MM.1S (cell line): ENCODE data around the gene CLTA.

Experiments used
- DNase-seq: peaks from one replicate; pipeline ENCODE4 v3.0.0-alpha.2; 2015
- H2AFZ ChIP-seq: fragments of 300-600 bp; sonication (generic); 2 replicates; pipeline ENCODE4 v1.6.0; 2016; ENCODE audit warnings: antibody characterized with exemption, low read length
- H3F3A ChIP-seq: fragments of 300-600 bp; sonication (generic); 2 replicates; pipeline ENCODE4 v1.6.1; 2016; ENCODE audit warnings: mild to moderate bottlenecking, antibody characterized with exemption, low read length, moderate library complexity, mixed read lengths; ENCODE audit not compliant: insufficient read depth
- H3K27ac ChIP-seq: fragments of 300-600 bp; sonication (generic); 2 replicates; pipeline ENCODE4 v1.5.1; 2016; ENCODE audit warnings: mild to moderate bottlenecking, low read length
- H3K27me3 ChIP-seq: fragments of 300-600 bp; sonication (generic); replicated peaks from 2 replicates; pipeline ENCODE4 v1.6.0; 2016; ENCODE audit warnings: low read length; ENCODE audit not compliant: insufficient read depth
- H3K36me3 ChIP-seq: fragments of 300-600 bp; sonication (generic); replicated peaks from 2 replicates; pipeline ENCODE4 v1.6.1; 2016; ENCODE audit warnings: mild to moderate bottlenecking, low read length, mixed read lengths; ENCODE audit not compliant: insufficient read depth
- H3K4me1 ChIP-seq: fragments of 300-600 bp; sonication (generic); 2 replicates; pipeline ENCODE4 v1.6.1; 2016; ENCODE audit warnings: low read length, mixed read lengths
- H3K4me2 ChIP-seq: fragments of 300-600 bp; sonication (generic); 2 replicates; pipeline ENCODE4 v1.6.0; 2016; ENCODE audit warnings: low read depth, low read length
- H3K4me3 ChIP-seq: fragments of 300-600 bp; sonication (generic); 2 replicates; pipeline ENCODE4 v1.5.1; 2016; ENCODE audit warnings: low read length, mixed read lengths
- H3K79me2 ChIP-seq: fragments of 300-600 bp; sonication (generic); 2 replicates; pipeline ENCODE4 v1.6.1; 2016; ENCODE audit warnings: mixed run types, low read length, mixed read lengths
- H3K9ac ChIP-seq: fragments of 300-600 bp; sonication (generic); 2 replicates; pipeline ENCODE4 v1.6.1; 2016; ENCODE audit warnings: low read length, mixed read lengths
- H3K9me2 ChIP-seq: fragments of 300-600 bp; sonication (generic); replicated peaks from 2 replicates; pipeline ENCODE4 v1.6.1; 2016; ENCODE audit warnings: mild to moderate bottlenecking, low read length, mixed read lengths; ENCODE audit not compliant: insufficient read depth
- H3K9me3 ChIP-seq: fragments of 300-600 bp; sonication (generic); replicated peaks from 2 replicates; pipeline ENCODE4 v1.6.1; 2016; ENCODE audit warnings: mild to moderate bottlenecking, low read length, mixed read lengths; ENCODE audit not compliant: insufficient read depth
- H4K20me1 ChIP-seq: fragments of 300-600 bp; sonication (generic); 2 replicates; pipeline ENCODE4 v1.6.1; 2016; ENCODE audit warnings: mild to moderate bottlenecking, low read length, moderate library complexity, mixed read lengths; ENCODE audit not compliant: insufficient read depth
- CTCF ChIP-seq: fragments of 300-600 bp; sonication (generic); IDR thresholded peaks from 2 replicates; pipeline ENCODE4 v1.5.1; 2016; ENCODE audit warnings: antibody characterized with exemption, low read length, mixed read lengths
- EZH2 ChIP-seq: fragments of 300-600 bp; sonication (generic); optimal IDR thresholded peaks from 2 replicates; pipeline ENCODE3; 2017; ENCODE audit warnings: low read depth, mild to moderate bottlenecking, antibody characterized with exemption, low read length, mixed read lengths
- EZH2phosphoT487 ChIP-seq: fragments of 300-600 bp; sonication (generic); IDR thresholded peaks from 2 replicates; pipeline ENCODE4 v1.6.1; 2018; ENCODE audit warnings: antibody characterized with exemption, low read length

CLTA gene

DNA sequence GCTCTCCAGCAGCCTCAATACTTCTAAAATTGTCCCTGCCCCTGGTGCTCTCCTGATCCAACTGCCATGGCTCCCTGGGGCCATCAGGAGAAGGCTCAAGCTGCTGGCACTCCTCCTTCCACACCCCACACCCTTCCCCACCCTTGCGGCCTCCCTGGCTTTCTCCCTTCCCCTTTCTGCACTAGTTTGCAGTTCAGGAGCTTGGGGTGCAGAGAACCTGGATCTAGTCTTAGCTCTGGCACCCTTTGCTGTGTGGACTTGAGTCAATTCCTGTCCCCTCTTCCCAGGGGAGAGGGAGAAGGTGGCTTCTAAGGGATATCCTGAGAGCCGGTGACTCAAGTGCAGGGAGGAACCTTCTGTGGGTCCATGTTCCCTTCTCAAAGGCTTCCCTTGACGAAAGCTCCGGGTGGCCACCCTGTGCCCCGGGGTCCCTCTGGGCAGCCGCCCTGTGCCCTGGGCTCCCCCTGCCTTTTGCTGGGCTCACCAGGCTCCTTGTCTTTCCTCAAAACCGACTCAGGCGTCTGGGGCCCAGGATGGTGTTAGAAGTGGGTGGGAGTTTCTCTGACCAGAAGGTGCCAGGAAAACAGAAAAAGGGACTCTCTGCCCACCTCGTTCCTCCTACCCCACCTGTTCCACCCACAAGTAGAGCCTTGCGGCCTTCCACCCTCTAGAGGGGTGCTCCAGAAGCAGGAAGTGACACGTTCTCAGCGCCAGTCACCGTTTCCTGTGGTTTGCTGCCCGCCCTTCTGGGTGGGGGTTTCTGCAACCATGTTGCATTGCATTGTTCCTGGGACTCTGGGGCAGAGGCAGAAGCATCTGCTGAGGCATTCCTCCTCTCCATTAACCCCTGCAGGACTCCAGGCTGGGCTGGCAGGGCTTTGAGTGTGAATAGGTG lies 39.2 kb upstream of the CLTA start:
- peak overlapping the region; percentile 84 for H3K9ac ChIP-seq

DNA sequence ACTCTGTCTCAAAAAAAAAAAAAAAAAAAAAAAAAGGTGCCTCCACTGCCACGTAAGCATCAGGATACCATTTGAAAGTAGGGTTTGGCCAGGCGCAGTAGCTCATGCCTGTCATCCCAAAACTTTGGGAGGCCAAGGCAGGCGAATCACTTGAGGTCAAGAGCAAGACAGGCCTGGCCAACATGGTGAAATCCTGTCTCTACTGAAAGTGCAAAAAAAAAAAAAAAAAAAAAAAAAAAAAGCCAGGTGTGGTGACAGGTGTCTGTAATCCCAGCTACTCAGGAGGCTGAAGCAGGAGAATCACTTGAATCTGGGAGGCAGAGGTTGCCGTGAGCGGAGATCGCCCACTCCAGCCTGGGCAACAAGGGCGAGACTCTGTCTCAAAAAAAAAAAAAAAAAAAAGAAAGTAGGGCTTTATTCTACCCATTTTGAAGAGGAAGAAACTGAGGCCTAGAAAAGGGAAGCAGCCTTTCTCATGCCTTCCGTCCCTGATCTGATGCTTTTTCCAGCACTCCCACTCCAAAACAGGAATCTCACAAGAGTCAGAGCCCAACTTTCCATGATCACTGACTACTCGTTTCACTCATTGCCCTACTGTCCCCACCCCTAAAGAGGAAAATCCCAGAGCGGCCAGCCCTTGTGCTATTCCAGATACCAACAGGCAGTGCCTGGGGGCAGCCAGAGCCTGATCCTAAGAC lies 37.8 kb upstream of the CLTA start:
- H3K4me2 ChIP-seq, result peak overlapping the region; percentile 10; the same call in 1 of the 2 replicates
- H3K9ac ChIP-seq, result no peak overlapping the region
- TF ChIP-seq EZH2phosphoT487 (no peak), EZH2 (no peak), CTCF (no peak)
- no peaks in the 10 kb centered on the region for H3K9me3 ChIP-seq
- H2AFZ ChIP-seq, result no peak overlapping the region
- no peaks in the 10 kb centered on the region for H3K9me2 ChIP-seq
- H3F3A ChIP-seq, result peaks cover 46% of the 10 kb centered on the region
- no peaks in the 10 kb centered on the region for H3K27me3 ChIP-seq
- H3K79me2 ChIP-seq, result no peaks in the 10 kb centered on the region
- no peaks in the 10 kb centered on the region for H4K20me1 ChIP-seq
- H3K27ac ChIP-seq, result peak overlapping the region; percentile 94
- peaks cover 45% of the 10 kb centered on the region for H3K4me1 ChIP-seq
- peak; percentile 53 for DNase-seq
- H3K4me3 ChIP-seq, result no peak overlapping the region
- no peaks in the 10 kb centered on the region for H3K36me3 ChIP-seq

More for the DNA sequence above, 39.2 kb upstream of the CLTA start:
- Histone ChIP-seq H4K20me1 (no peaks in the 10 kb centered on the region), H3K79me2 (no peaks in the 10 kb centered on the region), H3K4me1 (peaks cover 52% of the 10 kb centered on the region), H3K36me3 (no peaks in the 10 kb centered on the region), H3K27ac (peak overlapping the region; percentile 94), H3K9me2 (no peaks in the 10 kb centered on the region), H3K4me2 (peak overlapping the region; percentile 94), H2AFZ (peak overlapping the region; percentile 57), H3K4me3 (peak overlapping the region; percentile 57), H3F3A (peaks cover 46% of the 10 kb centered on the region), H3K9me3 (no peaks in the 10 kb centered on the region), H3K27me3 (no peaks in the 10 kb centered on the region)
- DNase-seq, result peak; percentile 94
- TF ChIP-seq EZH2 (no peak), EZH2phosphoT487 (no peak), CTCF (no peak)

- H3K79me2 ChIP-seq, result no peaks in the 10 kb centered on the region
- no peaks in the 10 kb centered on the region for H3K9me2 ChIP-seq
- no peak for DNase-seq
- no peaks in the 10 kb centered on the region for H3K36me3 ChIP-seq
- peaks cover 38% of the 10 kb centered on the region for H3K4me1 ChIP-seq
- H3K27ac ChIP-seq, result no peak overlapping the region
- no peaks in the 10 kb centered on the region for H3K27me3 ChIP-seq
- no peak overlapping the region for H2AFZ ChIP-seq
- H4K20me1 ChIP-seq, result no peaks in the 10 kb centered on the region
- H3F3A ChIP-seq, result peaks cover 40% of the 10 kb centered on the region
- no peak overlapping the region for H3K4me2 ChIP-seq
- TF ChIP-seq EZH2 (no peak), CTCF (no peak), EZH2phosphoT487 (no peak)
- H3K9ac ChIP-seq, result no peak overlapping the region
- H3K9me3 ChIP-seq, result no peaks in the 10 kb centered on the region
- H3K4me3 ChIP-seq, result no peak overlapping the region
Observed at GRCh38 chr9:36153746-36154145, 37.0 kb upstream of the CLTA start.
